ENCODE data around the gene VIL1.
A peak's percentile ranks its signal among the peaks of the same experiment; 100 is the strongest.

The VIL1 gene

DNA sequence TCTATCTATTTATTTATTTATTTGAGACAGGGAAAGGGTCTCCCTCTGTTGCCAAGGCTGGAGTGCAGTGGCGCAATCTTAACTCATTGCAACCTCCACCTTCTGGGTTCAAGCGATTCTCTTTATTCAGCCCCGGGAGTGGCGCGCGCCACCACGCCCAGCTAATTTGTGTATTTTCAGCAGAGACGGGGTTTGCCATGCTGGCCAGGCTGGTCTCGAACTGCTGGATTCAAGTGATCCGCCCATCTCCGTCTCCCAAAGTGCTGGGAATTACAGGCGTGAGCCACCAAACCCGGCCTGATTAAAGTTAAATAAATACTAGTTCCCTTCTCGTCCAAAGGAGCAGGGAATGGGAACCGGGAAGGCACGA, 23.5 kb upstream of the VIL1 start:
- DNase-seq: no peak

DNA sequence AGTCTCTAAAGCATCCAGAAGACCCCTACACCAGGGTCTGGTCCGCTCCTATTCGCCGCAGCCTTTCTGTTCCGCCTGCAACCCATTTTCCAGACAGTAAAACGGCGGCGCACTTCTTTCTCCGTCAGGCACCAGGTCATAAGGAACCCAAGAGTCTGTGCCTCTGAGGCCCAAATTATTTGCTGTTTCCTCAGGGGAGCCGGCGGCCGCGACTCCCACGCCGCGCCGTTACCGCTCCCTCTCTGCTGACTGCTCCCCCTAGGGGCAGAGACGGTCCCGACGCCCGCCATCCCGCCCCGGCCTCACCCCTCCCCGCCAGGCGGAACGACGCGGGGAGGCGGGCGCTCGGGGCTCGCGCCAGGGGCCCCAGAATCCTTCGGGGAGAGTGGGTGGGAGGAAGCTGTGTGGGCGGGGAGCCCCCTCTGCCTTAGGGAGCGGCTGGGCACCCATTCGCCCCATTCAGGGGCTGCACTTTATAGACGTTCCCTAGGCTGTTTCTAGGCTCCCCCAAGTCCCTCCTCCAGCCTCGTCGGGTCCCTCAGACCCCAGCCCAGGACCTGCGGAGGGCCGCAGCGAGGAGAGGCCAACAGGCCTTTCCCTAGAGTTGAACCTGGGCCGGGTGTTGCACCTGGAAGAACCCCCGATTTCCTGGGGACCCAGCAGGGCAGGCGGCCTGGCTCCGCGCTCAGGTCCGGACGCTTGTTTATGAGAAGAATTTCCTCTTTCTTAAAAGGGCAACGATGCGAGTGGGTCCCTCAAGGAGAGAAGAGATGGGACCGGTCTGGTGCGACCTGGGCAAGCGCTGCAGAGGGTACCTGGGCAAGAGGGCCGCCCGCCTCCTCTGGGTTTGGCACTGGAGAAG, 22.9 kb upstream of the VIL1 start:
- peak; percentile 88 to 94 for DNase-seq

- peak in 1 of 2 experiments; percentile 40 for DNase-seq
These were observed 22.0 kb upstream of the VIL1 start for GRCh38 chr2:218396688-218397462.

GRCh38 chr2:218397463-218397819, 21.5 kb upstream of the VIL1 start:
- no peak for DNase-seq

DNA sequence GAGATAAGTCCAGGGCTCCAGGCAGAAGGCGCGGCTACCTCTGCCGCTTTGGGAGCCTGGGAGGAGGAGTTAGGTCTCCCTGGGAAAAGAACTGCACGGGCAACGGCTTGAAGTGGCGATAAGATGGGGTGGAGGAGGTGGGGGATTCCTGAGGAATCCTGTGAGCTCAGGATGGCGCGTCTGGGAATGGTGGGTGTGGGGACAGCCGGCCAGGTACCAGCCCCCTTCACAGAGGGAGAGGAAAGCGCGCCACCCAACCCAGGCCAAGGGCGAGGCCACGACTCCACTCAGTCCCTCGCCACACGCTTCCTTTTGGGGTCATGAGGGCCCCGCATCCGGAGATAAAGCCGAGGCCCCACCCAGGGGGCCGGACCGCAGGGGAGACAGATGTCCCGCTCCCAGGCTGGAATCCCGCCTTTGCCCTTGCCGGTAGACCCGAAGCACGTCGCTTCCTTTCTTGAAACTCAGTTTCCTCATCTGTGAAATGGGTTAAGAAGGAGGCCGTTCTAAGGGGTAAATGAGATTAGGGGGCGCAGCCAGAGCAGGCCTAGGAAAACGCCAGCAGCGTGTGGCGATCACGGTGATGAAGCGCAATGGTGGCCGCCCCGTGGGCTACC, 21.0 kb upstream of the VIL1 start:
- DNase-seq: no peak

GRCh38 chr2:218398437-218399390, 20.2 kb upstream of the VIL1 start:
- peak; percentile 17 to 34 for DNase-seq

GRCh38 chr2:218399391-218400166, 19.3 kb upstream of the VIL1 start, which contains the start of gene CTDSP1:
Gene CTDSP1, plus strand, starts transcription at chr2:218399868. Its CDS starts 223 bp downstream, at chr2:218400091.
- DNase-seq: peak; percentile 89 to 92

- no peak for DNase-seq
These were observed 18.6 kb upstream of the VIL1 start for GRCh38 chr2:218400167-218400929.

- DNase-seq: no peak
These were observed 17.7 kb upstream of the VIL1 start for GRCh38 chr2:218400930-218401881.

- no peak for DNase-seq
These were observed 17.0 kb upstream of the VIL1 start for GRCh38 chr2:218401890-218402289.

- DNase-seq: no peak
These were observed 16.4 kb upstream of the VIL1 start for GRCh38 chr2:218402491-218402901.

GRCh38 chr2:218402911-218403411, 16.0 kb upstream of the VIL1 start:
- no peak for DNase-seq

GRCh38 chr2:218403810-218404209, 15.1 kb upstream of the VIL1 start:
- no peak for DNase-seq

- no peak for DNase-seq
These were observed 14.4 kb upstream of the VIL1 start for GRCh38 chr2:218404351-218405085.

GRCh38 chr2:218405086-218405745, 13.7 kb upstream of the VIL1 start:
- no peak for DNase-seq

- no peak for DNase-seq
These were observed 13.1 kb upstream of the VIL1 start for GRCh38 chr2:218405746-218406208.

DNA sequence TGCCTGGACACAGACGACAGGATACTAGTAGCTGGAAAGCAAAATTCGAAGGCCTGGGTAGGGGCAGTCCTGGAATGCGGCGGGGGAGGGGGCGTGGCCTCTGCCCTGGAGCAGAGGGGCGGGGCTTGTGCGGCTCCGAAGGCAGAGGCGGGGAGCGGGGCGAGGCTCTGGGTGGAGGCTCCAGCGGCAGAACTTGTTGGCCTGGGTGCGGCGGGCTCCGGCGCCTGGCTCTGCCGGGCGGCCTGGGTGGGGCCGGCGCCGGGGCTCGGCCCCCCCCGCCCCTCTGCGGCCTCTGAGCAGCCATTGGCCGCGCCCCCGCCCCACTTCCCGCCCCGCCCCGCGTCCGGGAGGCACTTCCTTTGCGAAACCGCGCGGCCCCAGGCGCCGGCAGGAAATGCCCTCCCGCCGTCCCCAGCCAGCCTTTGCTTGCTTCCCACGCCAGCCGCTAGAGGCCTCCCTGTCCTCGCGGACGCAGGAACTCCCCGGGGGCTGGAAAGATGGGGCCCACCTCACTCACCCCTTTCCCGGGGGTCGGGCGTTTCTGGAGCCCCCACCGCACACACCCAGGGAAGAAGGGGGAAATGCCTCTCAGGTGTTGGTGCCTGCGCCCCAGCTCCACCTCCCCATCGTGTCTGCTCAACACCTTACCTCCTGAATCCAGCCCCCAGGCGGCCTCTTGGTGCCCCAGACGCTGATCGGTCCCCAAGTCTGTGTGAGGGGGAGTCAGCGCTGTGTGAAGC, 12.5 kb upstream of the VIL1 start:
- DNase-seq: peak; percentile 90 to 94
